HFF-Myc (cell line): Measurements from ENCODE around the gene SLC5A2.

Experiments used
- DNase-seq: peaks from one replicate; pipeline ENCODE4 v3.0.0-alpha.2; 2011; ENCODE audit warnings: low read depth; ENCODE audit errors: extremely low read depth
- H3K4me3 ChIP-seq: replicated peaks from 2 replicates; pipeline ENCODE4 v1.5.1; 2011; ENCODE audit warnings: low read depth, mild to moderate bottlenecking, control low read depth, low read length
- CTCF ChIP-seq: IDR thresholded peaks from 2 replicates; pipeline ENCODE4 v1.5.1; 2012; ENCODE audit warnings: mild to moderate bottlenecking, low read depth, low read length, control low read depth; ENCODE audit errors: missing control alignments

The SLC5A2 gene

DNA sequence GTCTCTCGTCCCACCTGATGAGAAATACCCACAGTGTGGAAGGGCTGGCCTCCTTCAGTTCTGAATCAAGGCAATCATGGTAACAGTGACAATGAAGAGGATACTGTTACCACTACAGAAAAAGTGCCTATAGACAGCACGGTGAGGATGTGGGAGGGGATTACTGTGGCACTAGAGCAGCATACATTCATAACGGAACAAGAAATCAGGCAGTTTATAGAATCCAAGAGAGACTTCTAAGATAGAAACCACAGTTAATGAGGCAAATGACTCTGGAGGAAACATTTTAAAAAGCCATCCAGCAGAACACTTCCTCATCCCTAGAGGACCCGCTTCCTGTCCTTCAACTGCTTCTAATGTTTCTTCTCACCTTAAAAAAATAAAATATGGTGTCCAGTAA is 22.6 kb downstream of the SLC5A2 start:
- H3K4me3 ChIP-seq = no peak overlapping the region
- no peak for DNase-seq
- TF ChIP-seq CTCF = no peak

DNA sequence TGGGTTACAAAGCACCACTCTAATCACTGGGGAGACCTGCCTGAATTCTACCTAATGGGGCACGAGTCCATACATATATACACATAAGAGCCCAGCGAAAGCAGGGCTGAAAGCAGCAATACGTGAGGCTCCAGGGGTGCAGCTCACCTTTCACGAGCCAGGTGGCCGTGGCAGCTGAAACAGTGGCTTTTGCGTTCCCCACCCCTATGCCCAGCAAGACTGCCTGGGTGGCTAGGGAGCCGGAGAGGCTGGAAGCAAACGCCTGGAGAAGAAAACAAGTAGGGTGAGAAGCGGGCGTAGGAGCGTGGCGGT is 24.6 kb downstream of the SLC5A2 start:
- peak overlapping the region; percentile 92 for H3K4me3 ChIP-seq
- DNase-seq = no peak
- TF ChIP-seq CTCF = no peak

DNA sequence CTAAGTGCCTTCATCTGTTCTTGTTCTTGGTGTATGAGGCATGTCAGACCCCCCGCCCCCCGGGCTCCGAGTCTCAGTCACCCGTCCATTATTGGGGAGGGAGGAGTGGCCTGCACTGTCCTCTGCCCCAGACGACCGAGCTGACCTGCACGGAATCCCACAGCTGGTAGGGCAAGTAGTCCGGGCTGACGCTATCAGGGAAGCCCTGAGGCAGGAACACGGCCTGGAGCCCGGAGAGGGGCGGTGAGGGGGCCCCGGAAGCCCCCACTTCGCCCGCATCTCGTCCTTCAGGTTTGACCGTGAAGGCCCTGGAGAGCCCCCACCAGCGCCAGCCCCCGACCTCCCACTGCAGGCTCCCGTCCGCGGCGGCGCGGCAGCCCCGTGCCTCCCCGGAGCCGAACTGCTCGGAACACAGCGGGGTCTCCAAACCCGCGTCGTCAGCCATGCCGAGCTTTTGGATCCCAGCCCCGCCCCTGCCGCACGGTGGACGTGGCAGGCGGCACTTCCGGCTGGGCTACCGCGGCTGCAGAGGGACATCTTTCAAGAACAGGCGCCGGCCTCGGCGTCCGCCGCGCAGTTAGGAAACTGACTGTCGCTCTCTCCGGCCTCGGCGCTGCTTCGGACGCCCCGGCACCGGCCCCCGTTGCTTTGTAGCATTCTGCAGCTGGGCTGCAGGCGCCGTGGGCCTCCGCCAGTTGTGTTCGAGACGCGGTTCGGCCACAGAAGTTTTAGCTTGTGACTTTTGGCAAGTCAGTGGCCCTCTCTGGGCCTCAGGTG is 25.2 kb downstream of the SLC5A2 start, which contains the start of gene RUSF1:
RUSF1 (minus strand) TSS at position 463 of the 777 bp plus-strand sequence; CDS start at position 445, 18 bp downstream.
- DNase-seq = no peak
- H3K4me3 ChIP-seq = peak within 1 kb of the TSS; percentile 92
- no peak for TF ChIP-seq CTCF

- no peak for TF ChIP-seq CTCF
- no peak for DNase-seq
- peak overlapping the region; percentile 92 for H3K4me3 ChIP-seq
Observed at GRCh38 chr16:31508706-31509195, 25.8 kb downstream of the SLC5A2 start.

GRCh38 chr16:31513126-31513525 is 30.2 kb downstream of the SLC5A2 start:
- TF ChIP-seq CTCF = no peak
- H3K4me3 ChIP-seq = no peak overlapping the region
- no peak for DNase-seq

DNA sequence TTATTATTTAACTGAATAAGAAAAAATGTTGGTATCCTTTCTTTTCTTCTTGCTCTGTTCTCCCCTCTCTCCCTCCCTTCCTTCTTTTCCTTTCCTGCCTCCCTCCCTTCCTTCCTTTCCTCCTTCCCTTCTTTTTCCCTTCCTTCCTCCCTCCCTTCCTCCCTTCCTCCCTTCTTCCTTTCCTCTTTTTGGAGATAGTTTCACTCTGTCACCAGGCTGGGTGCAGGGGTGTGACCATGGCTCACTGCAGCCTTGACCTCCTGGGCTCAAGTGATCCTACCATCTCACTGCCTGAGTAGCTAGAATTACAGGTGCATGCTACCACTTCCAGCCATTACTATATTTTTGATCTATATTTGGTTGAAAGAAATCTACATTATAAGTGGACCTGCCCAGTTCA is 31.0 kb downstream of the SLC5A2 start:
- TF ChIP-seq CTCF = no peak
- H3K4me3 ChIP-seq = no peak overlapping the region
- DNase-seq = no peak
